K562 (cell line): ENCODE data around the gene OPN1LW. TPM values are rescaled to one million over a fixed set of nuclear protein-coding genes. Genes with fewer than 3 reads are reported as not detected.
A peak's percentile ranks its signal among the peaks of the same experiment; 100 is the strongest.

Experiments
- ARID3A ChIP-seq: IDR thresholded peaks from 2 replicates; pipeline ENCODE4 v1.6.1; 2012; ENCODE audit warnings: low read depth, low read length, improper control_type of control experiment, borderline replicate concordance
- ATF1 ChIP-seq, 2 experiments: fragments of 450-650 bp in 1 of 2; IDR thresholded peaks; 2 replicates each; pipeline ENCODE4 v1.6.1; 2016; ENCODE audit warnings: missing compliant biosample characterization in 1 of 2, missing genetic modification characterization in 1 of 2
- DIDO1 ChIP-seq: fragments of 450-650 bp; IDR thresholded peaks from 2 replicates; pipeline ENCODE4 v1.6.1; 2016; ENCODE audit warnings: low read depth, missing biosample characterization, missing genetic modification characterization
- DNMT1 ChIP-seq: fragments of 450-650 bp; IDR thresholded peaks from 2 replicates; pipeline ENCODE4 v1.6.1; 2016; ENCODE audit warnings: antibody characterized with exemption, mild to moderate bottlenecking
- MEIS2 ChIP-seq: fragments of 450-650 bp; IDR thresholded peaks from 2 replicates; pipeline ENCODE4 v1.6.1; 2014; ENCODE audit warnings: mild to moderate bottlenecking; ENCODE audit not compliant: partially characterized antibody
- NR1H2 ChIP-seq: sonication (generic); formaldehyde crosslinking; IDR thresholded peaks from 2 replicates; pipeline ENCODE4 v1.4.0; 2020; ENCODE audit warnings: mild to moderate bottlenecking, missing genetic modification reagents
- PKNOX1 ChIP-seq: fragments of 450-650 bp; IDR thresholded peaks from 2 replicates; pipeline ENCODE4 v1.6.1; 2016
- ZBED1 ChIP-seq: IDR thresholded peaks from 2 replicates; pipeline ENCODE4 v1.6.1; 2014
- polyA plus RNA-seq, 8 experiments: library from polyadenylated mRNA; depleted of rRNA in 4 of 8; stranded (reverse) in 5 of 8; unstranded in 3 of 8; fragments of >200 nt; fragmentation: Nextera tagmentation in 2 of 8; fragmentation: Illumina TruSeq in 1 of 8; extraction: Ambion mirVana in 2 of 8; extraction: Trizol in 1 of 8; gene quantifications; 2 replicates each; pipeline versions ENCODE4 v1.2.1 to v1.2.3, GENCODE V29; 2011 to 2014; ENCODE audit warnings: inconsistent platforms in 1 of 8, missing spikeins in 1 of 8
- total RNA-seq, 7 experiments: library from RNA; depleted of rRNA in 6 of 7; stranded (reverse); fragments of >200 nt in 6 of 7; fragmentation: Illumina TruSeq in 2 of 7; extraction: Trizol in 2 of 7; gene quantifications; 2 replicates each; pipeline versions ENCODE4 v1.2.1 to v1.2.3, GENCODE V29; 2011 to 2021; ENCODE audit warnings: low replicate concordance in 1 of 7
- TF ChIP-seq, protein P1 (sequence below): fragments of 250-450 bp; sonication (Bioruptor Pico); IDR thresholded peaks from 2 replicates; pipeline ENCODE4 v1.8.0; 2022; ENCODE audit warnings: inconsistent platforms
- TF ChIP-seq, protein P2 (sequence below): fragments of 250-450 bp; sonication (Bioruptor Pico); IDR thresholded peaks from 2 replicates; pipeline ENCODE4 v1.5.1; 2021; ENCODE audit warnings: mild to moderate bottlenecking

OPN1LW gene
- total and polyA plus RNA-seq, 9 of the 15 experiments (the other 6 are each of a cell fraction or from before 2014, with no cell fraction given) = 0.04 TPM; not detected in 8

- TF ChIP-seq ARID3A = no peak
- TF ChIP-seq, protein P1, sequence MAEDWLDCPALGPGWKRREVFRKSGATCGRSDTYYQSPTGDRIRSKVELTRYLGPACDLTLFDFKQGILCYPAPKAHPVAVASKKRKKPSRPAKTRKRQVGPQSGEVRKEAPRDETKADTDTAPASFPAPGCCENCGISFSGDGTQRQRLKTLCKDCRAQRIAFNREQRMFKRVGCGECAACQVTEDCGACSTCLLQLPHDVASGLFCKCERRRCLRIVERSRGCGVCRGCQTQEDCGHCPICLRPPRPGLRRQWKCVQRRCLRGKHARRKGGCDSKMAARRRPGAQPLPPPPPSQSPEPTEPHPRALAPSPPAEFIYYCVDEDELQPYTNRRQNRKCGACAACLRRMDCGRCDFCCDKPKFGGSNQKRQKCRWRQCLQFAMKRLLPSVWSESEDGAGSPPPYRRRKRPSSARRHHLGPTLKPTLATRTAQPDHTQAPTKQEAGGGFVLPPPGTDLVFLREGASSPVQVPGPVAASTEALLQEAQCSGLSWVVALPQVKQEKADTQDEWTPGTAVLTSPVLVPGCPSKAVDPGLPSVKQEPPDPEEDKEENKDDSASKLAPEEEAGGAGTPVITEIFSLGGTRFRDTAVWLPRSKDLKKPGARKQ (CRISPR knock-in tag) = no peak
- no peak for TF ChIP-seq ZBED1
- TF ChIP-seq, protein P2, sequence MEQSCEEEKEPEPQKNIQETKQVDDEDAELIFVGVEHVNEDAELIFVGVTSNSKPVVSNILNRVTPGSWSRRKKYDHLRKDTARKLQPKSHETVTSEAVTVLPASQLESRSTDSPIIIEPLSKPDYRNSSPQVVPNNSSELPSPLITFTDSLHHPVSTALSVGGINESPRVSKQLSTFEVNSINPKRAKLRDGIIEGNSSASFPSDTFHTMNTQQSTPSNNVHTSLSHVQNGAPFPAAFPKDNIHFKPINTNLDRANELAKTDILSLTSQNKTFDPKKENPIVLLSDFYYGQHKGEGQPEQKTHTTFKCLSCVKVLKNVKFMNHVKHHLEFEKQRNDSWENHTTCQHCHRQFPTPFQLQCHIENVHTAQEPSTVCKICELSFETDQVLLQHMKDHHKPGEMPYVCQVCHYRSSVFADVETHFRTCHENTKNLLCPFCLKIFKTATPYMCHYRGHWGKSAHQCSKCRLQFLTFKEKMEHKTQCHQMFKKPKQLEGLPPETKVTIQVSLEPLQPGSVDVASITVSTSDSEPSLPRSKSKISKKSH (CRISPR knock-in tag) = no peak
- no peak for TF ChIP-seq ATF1 (CRISPR knock-in tag; IDR thresholded peaks at IDR 0.05)
- TF ChIP-seq ATF1 (tag; IDR thresholded peaks at IDR 0.05) = no peak
- no peak for TF ChIP-seq NR1H2 (CRISPR knock-in tag)
- TF ChIP-seq PKNOX1 = peak; percentile 51
- TF ChIP-seq MEIS2 = peak; percentile 70
- TF ChIP-seq DIDO1 = no peak
- TF ChIP-seq DNMT1 = no peak
Observed at GRCh38 chrX:154120567-154120966, 23.5 kb upstream of the OPN1LW start (continued).
